Activated CD8-positive, alpha-beta memory T cell treated with anti-CD3 and anti-CD28 coated beads, Interleukin-2, amount 50 U/mL, for 24 hours (primary cell): ENCODE results near the gene MEIS1.

Experiments used
- DNase-seq: peaks from one replicate; pipeline ENCODE4 v3.0.0-alpha.2; 2020; ENCODE audit errors: extremely low read depth

The MEIS1 gene

GRCh38 chr2:66566726-66567399 lies 131.9 kb downstream of the MEIS1 start:
- DNase-seq = no peak

- DNase-seq = no peak
Measured at GRCh38 chr2:66567729-66568128, 132.8 kb downstream of the MEIS1 start.

GRCh38 chr2:66568650-66569300 lies 133.8 kb downstream of the MEIS1 start:
- DNase-seq = no peak

- DNase-seq = no peak
Measured at GRCh38 chr2:66569321-66569851, 134.5 kb downstream of the MEIS1 start.

- DNase-seq = no peak
Measured at GRCh38 chr2:66569974-66570373, 135.0 kb downstream of the MEIS1 start.

- DNase-seq = no peak
Measured at GRCh38 chr2:66570471-66570870, 135.5 kb downstream of the MEIS1 start.

- DNase-seq = no peak
Measured at GRCh38 chr2:66571918-66572317, 137.0 kb downstream of the MEIS1 start.

DNA sequence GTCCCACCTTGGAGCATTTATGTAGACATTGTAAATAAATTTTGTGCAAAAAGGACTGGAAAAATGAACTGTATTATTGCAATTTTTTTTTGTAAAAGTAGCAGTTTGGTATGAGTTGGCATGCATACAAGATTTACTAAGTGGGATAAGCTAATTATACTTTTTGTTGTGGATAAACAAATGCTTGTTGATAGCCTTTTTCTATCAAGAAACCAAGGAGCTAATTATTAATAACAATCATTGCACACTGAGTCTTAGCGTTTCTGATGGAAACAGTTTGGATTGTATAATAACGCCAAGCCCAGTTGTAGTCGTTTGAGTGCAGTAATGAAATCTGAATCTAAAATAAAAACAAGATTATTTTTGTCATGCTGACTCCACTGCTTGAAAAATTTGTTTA lies 137.5 kb downstream of the MEIS1 start:
- no peak for DNase-seq

GRCh38 chr2:66573416-66573815 lies 138.5 kb downstream of the MEIS1 start:
- no peak for DNase-seq

GRCh38 chr2:66573821-66574233 lies 138.9 kb downstream of the MEIS1 start:
- DNase-seq = no peak

GRCh38 chr2:66574701-66575624 lies 140.0 kb downstream of the MEIS1 start:
- DNase-seq = no peak

- DNase-seq = no peak
Measured at GRCh38 chr2:66575625-66576310, 140.8 kb downstream of the MEIS1 start.

DNA sequence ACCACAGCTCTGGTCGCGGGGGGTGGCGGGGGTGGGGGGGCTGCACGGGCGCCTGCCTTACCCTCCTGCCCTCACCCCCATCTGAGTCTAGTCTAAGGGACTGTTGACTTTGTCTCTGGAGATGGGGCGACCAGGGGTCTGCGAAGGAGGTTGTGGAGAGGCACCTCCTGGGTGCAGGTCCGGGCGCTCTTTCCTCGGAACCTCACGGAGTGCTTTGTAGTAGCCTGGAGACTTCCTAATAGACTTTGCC lies 141.3 kb downstream of the MEIS1 start:
- no peak for DNase-seq

- DNase-seq = no peak
Measured at GRCh38 chr2:66576561-66577320, 141.8 kb downstream of the MEIS1 start.

GRCh38 chr2:66577321-66578053 lies 142.6 kb downstream of the MEIS1 start:
- DNase-seq = no peak

- no peak for DNase-seq
Measured at GRCh38 chr2:66578054-66578686, 143.2 kb downstream of the MEIS1 start.

GRCh38 chr2:66578687-66579106 lies 143.8 kb downstream of the MEIS1 start:
- no peak for DNase-seq

- DNase-seq = no peak
Measured at GRCh38 chr2:66579186-66580126, 144.5 kb downstream of the MEIS1 start.
